WTC11 (cell line): ENCODE results near the gene DNAAF9. TPM values are rescaled to one million over a fixed set of nuclear protein-coding genes. Genes with fewer than 3 reads are reported as not detected.
"Not testable (repeated sequence)": the region's sequence is repeated elsewhere in the genome, so short reads cannot be mapped to it uniquely, and the experiment has no call there.

ENCODE experiments used
- ATAC-seq: fragments of 200-7000 bp; cut with Tn5 transposase; 2 replicates; pipeline ENCODE4 v1.10.0; 2021; ENCODE audit warnings: mild to moderate bottlenecking, moderate library complexity
- CTCF ChIA-PET: fragments of 300-600 bp; sonication (Branson Sonifier 250); formaldehyde crosslinking; loops from one replicate; lab custom pipeline; 2021; ENCODE audit warnings: antibody characterized with exemption; lab: Charles Lee
- POLR2A ChIA-PET: fragments of 350-600 bp; sonication (Branson Sonifier 250); formaldehyde crosslinking; loops from one replicate; lab custom pipeline; 2021; ENCODE audit warnings: antibody characterized with exemption; lab: Charles Lee
- DNase-seq: peaks from one replicate; pipeline ENCODE4 v3.0.0; 2021; ENCODE audit warnings: low spot score
- H3K27ac Mint-ChIP-seq: 2 replicates; pipeline ENCODE4 v1.8.0; 2021; ENCODE audit warnings: mixed read lengths
- H3K27me3 Mint-ChIP-seq: 2 replicates; pipeline ENCODE4 v1.8.0; 2021; ENCODE audit warnings: low read depth, mild to moderate bottlenecking, moderate library complexity, mixed read lengths
- H3K36me3 Mint-ChIP-seq: 2 replicates; pipeline ENCODE4 v1.8.0; 2021; ENCODE audit warnings: mixed read lengths
- H3K4me1 Mint-ChIP-seq: 2 replicates; pipeline ENCODE4 v1.8.0; 2022; ENCODE audit warnings: mixed read lengths
- H3K4me3 Mint-ChIP-seq: 2 replicates; pipeline ENCODE4 v1.8.0; 2021; ENCODE audit warnings: mild to moderate bottlenecking, moderate library complexity, mixed read lengths
- H3K9me3 Mint-ChIP-seq: 2 replicates; pipeline ENCODE4 v1.8.0; 2021; ENCODE audit warnings: mixed read lengths
- ATF2 ChIP-seq: sonication (generic); formaldehyde crosslinking; IDR thresholded peaks from 2 replicates; pipeline ENCODE4 v1.8.1; 2022; ENCODE audit warnings: low read depth, missing genetic modification reagents, borderline replicate concordance
- E2F5 ChIP-seq: sonication (generic); formaldehyde crosslinking; IDR thresholded peaks from 2 replicates; pipeline ENCODE4 v1.8.1; 2022; ENCODE audit warnings: mild to moderate bottlenecking, moderate library complexity, missing genetic modification reagents
- GRHL2 ChIP-seq: fragments of 250-450 bp; sonication (Bioruptor Pico); IDR thresholded peaks from 2 replicates; pipeline ENCODE4 v1.8.0; 2022; ENCODE audit warnings: mild to moderate bottlenecking, moderate library complexity; ENCODE audit not compliant: insufficient replicate concordance, severe bottlenecking
- IRF2 ChIP-seq: sonication (generic); formaldehyde crosslinking; IDR thresholded peaks from 2 replicates; pipeline ENCODE4 v1.8.0; 2022; ENCODE audit warnings: low read depth, missing genetic modification reagents, borderline replicate concordance
- MLX ChIP-seq: sonication (generic); formaldehyde crosslinking; IDR thresholded peaks from 2 replicates; pipeline ENCODE4 v1.8.1; 2023; ENCODE audit warnings: mild to moderate bottlenecking, missing genetic modification reagents, moderate library complexity
- MXD4 ChIP-seq: fragments of 250-450 bp; sonication (Bioruptor Pico); IDR thresholded peaks from 2 replicates; pipeline ENCODE4 v1.8.0; 2021; ENCODE audit warnings: mild to moderate bottlenecking, moderate library complexity, borderline replicate concordance
- NFE2L1 ChIP-seq: sonication (generic); formaldehyde crosslinking; IDR thresholded peaks from 2 replicates; pipeline ENCODE4 v1.8.1; 2023; ENCODE audit warnings: missing genetic modification reagents
- NR3C1 ChIP-seq: sonication (generic); formaldehyde crosslinking; conservative IDR thresholded peaks from 2 replicates; pipeline ENCODE4 v1.8.1; 2023; ENCODE audit warnings: low read depth, mild to moderate bottlenecking, missing genetic modification reagents
- PREB ChIP-seq: sonication (generic); formaldehyde crosslinking; IDR thresholded peaks from 2 replicates; pipeline ENCODE4 v1.8.1; 2022; ENCODE audit warnings: mild to moderate bottlenecking, missing genetic modification reagents, moderate library complexity, borderline replicate concordance
- RELA ChIP-seq: sonication (generic); formaldehyde crosslinking; IDR thresholded peaks from 2 replicates; pipeline ENCODE4 v1.8.1; 2022; ENCODE audit warnings: missing genetic modification reagents, mild to moderate bottlenecking, borderline replicate concordance
- SMAD3 ChIP-seq: sonication (generic); formaldehyde crosslinking; IDR thresholded peaks from 2 replicates; pipeline ENCODE4 v1.8.0; 2022; ENCODE audit warnings: missing genetic modification reagents, mild to moderate bottlenecking, borderline replicate concordance
- SOX15 ChIP-seq: fragments of 250-450 bp; sonication (Bioruptor Pico); IDR thresholded peaks from 2 replicates; pipeline ENCODE4 v1.9.0; 2021; ENCODE audit warnings: mild to moderate bottlenecking
- USF2 ChIP-seq: sonication (generic); formaldehyde crosslinking; IDR thresholded peaks from 2 replicates; pipeline ENCODE4 v1.8.1; 2023; ENCODE audit warnings: mild to moderate bottlenecking, missing genetic modification reagents, moderate library complexity
- ZNF121 ChIP-seq: sonication (generic); formaldehyde crosslinking; IDR thresholded peaks from 2 replicates; pipeline ENCODE4 v1.8.0; 2023; ENCODE audit warnings: missing genetic modification reagents
- ZNF263 ChIP-seq: sonication (generic); formaldehyde crosslinking; IDR thresholded peaks from 2 replicates; pipeline ENCODE4 v1.8.1; 2022; ENCODE audit warnings: low read depth, mild to moderate bottlenecking, moderate library complexity, missing genetic modification reagents
- ZNF317 ChIP-seq: sonication (generic); formaldehyde crosslinking; IDR thresholded peaks from 2 replicates; pipeline ENCODE4 v1.8.1; 2023; ENCODE audit warnings: low read depth, mild to moderate bottlenecking, moderate library complexity, missing genetic modification reagents, borderline replicate concordance
- ZNF416 ChIP-seq: fragments of 250-450 bp; sonication (Bioruptor Pico); IDR thresholded peaks from 2 replicates; pipeline ENCODE4 v1.9.0; 2021; ENCODE audit warnings: mild to moderate bottlenecking, inconsistent platforms
- ZNF532 ChIP-seq: fragments of 250-450 bp; sonication (Bioruptor Pico); IDR thresholded peaks from 2 replicates; pipeline ENCODE4 v1.9.0; 2021; ENCODE audit warnings: mild to moderate bottlenecking, borderline replicate concordance
- total RNA-seq: library from RNA; stranded (reverse); gene quantifications from 3 replicates; pipeline ENCODE4 v1.2.3, GENCODE V29; 2021

Gene DNAAF9
- total RNA-seq, 1 experiment from 2014 or later = 6.3 TPM

GRCh38 chr20:3418161-3418560 is 10.7 kb upstream of the DNAAF9 start:
- H3K27ac Mint-ChIP-seq, POLR2A ChIA-PET, DNase-seq, ATAC-seq: not testable (repeated sequence)
- peaks cover 24% of the 10 kb centered on the region for H3K9me3 Mint-ChIP-seq
- peak; percentile 46; the same call in 1 of the 2 replicates for TF ChIP-seq ZNF121 (CRISPR knock-in tag)
- TF ChIP-seq, all 79 proteins: peak for 1; not testable (repeated sequence) for 78
- CTCF ChIA-PET, H3K27me3 Mint-ChIP-seq, H3K36me3 Mint-ChIP-seq, H3K4me1 Mint-ChIP-seq, H3K4me3 Mint-ChIP-seq: not testable (repeated sequence)

GRCh38 chr20:3414122-3414521 is 6.7 kb upstream of the DNAAF9 start:
- Mint-ChIP-seq H3K9me3 (peaks cover 24% of the 10 kb centered on the region), H3K4me1 (no peaks in the 10 kb centered on the region), H3K27me3 (peaks cover 35% of the 10 kb centered on the region), H3K27ac (no peak overlapping the region), H3K4me3 (no peak overlapping the region), H3K36me3 (peaks cover 8% of the 10 kb centered on the region)
- ATAC-seq (no peak), DNase-seq (no peak)
- ChIA-PET CTCF (no interaction called here), POLR2A (no interaction called here)
- TF ChIP-seq ZNF416 (CRISPR knock-in tag) = no peak
- no peak for TF ChIP-seq IRF2 (CRISPR knock-in tag)
- no peak for TF ChIP-seq RELA
- TF ChIP-seq MXD4 (CRISPR knock-in tag) = no peak
- TF ChIP-seq ATF2 = no peak
- TF ChIP-seq NFE2L1 (CRISPR knock-in tag) = no peak
- no peak for TF ChIP-seq SOX15 (CRISPR knock-in tag)
- TF ChIP-seq E2F5 (CRISPR knock-in tag) = no peak
- TF ChIP-seq PREB (CRISPR knock-in tag) = no peak
- no peak for TF ChIP-seq SMAD3
- no peak for TF ChIP-seq GRHL2
- TF ChIP-seq MLX (CRISPR knock-in tag) = no peak
- TF ChIP-seq USF2 = no peak
- TF ChIP-seq ZNF263 = no peak
- no peak for TF ChIP-seq NR3C1 (CRISPR knock-in tag)
- TF ChIP-seq ZNF532 (CRISPR knock-in tag) = no peak
- no peak for TF ChIP-seq ZNF317 (CRISPR knock-in tag)
